Femur (tissue), 1 donor: Measurements from ENCODE around the gene UBAP1L.
"Not testable (repeated sequence)": the region's sequence is repeated elsewhere in the genome, so short reads cannot be mapped to it uniquely, and the experiment has no call there.

Experiments
- DNase-seq: peaks from one replicate; pipeline ENCODE4 v3.0.0-alpha.2; 2017

UBAP1L gene

DNA sequence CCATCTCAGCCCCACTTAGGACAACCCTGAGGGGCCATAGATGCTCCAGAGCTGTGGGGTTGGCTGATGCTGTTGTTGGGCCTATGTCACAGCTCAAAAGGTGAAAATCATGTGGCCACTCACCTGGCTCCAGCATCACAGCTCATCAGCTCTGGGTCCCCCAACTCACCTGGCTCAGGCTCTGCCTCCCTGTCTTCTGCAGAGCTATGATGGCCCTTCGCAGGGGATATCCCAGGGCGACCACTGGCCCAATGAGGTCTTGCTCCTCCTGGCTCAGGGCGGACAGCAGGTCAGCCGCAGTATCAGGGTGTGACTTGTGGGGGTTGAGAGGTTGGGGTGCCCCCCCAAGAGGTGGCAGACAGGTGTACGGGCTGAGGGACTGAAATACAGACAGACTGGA, 15.7 kb downstream of the UBAP1L start:
- no peak for DNase-seq

DNA sequence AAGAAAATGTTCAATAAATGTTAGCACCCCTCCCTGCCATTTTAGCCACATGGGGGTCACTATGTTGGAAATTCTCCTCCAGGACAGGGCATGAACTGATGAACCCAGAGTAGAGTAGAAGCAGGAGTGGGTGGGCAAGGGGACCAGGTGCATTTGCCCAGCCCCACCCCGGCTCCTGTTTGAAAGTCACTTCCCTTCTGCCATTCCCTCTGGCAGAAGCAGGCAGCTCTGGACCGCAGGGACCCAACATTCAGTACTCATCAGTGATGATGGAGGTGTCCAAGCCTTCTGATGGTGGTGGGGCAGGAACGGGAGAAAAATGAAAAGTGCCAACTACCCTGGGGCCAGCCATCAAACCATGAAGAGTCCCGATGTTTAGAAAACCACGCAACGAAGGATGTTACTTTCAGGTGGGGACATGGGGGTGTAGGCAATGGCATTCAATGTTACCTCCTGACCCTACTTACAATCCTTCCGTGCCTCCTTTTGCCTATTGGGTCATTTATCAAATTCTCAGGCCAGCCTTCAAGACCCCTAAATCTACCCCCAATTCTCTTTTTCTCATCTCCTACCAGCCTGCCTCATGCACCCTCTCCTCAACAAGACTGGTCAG, 17.2 kb downstream of the UBAP1L start:
- DNase-seq, result no peak

DNA sequence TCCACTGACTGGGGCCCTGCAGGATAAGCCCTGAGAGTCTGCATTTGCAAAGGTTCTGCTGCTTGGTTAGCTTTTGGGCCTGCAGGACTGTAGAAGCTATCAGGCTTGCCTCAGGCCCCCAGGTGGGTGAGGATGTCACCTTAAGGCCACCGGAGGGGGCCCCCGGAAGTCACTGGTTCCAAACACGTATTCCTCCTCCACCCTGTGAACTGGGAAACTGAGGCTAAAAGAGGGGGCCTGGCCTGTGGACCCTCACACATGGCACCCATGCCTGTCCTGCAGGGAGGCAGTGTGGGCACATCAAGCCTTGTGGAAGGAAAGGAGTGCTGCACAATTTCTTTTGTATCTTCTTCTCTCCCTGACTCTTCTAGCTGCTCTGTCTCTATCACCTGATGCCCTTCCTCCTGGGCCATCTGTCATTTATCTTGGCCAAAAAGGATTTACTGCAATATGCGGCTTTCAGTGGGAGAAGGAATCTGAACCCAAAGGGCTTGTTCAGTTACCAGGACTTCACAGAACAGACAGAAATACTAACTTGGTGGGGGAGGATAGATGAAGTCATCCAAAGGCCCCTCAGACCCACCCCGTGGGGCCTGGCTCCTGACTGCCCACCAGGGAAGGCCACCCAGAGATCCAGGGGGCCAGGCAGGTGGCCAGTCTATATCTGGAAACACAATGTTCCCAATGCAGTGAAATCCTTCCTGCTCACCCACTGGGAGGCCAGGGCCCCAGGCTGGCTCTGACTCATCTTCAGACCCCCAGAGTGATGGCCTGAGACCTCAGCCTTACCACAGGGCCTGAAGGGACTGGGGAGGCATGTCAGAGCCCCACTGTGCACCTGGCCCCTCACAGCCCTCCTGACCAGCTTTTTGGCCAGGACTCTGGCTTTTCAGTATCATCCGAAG, 18.3 kb downstream of the UBAP1L start:
- no peak for DNase-seq

DNA sequence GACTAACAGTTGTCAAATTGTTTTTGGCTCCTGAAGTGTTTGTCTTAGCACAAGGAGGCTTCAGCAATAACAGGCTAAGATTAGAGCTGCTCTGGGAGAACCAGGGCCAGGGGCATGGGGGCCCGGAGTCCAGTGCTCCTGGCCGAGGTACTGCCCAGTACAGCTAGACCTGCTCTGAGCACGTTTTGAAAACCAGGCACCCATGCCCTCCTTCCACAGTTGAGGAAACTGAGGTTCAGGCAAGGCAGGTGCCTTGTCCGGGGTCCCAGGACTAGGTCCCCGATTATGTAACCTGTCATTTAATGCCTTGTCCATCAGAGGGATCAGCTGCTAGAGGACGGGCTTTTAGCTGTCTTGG, 19.3 kb downstream of the UBAP1L start:
- DNase-seq, result no peak

DNA sequence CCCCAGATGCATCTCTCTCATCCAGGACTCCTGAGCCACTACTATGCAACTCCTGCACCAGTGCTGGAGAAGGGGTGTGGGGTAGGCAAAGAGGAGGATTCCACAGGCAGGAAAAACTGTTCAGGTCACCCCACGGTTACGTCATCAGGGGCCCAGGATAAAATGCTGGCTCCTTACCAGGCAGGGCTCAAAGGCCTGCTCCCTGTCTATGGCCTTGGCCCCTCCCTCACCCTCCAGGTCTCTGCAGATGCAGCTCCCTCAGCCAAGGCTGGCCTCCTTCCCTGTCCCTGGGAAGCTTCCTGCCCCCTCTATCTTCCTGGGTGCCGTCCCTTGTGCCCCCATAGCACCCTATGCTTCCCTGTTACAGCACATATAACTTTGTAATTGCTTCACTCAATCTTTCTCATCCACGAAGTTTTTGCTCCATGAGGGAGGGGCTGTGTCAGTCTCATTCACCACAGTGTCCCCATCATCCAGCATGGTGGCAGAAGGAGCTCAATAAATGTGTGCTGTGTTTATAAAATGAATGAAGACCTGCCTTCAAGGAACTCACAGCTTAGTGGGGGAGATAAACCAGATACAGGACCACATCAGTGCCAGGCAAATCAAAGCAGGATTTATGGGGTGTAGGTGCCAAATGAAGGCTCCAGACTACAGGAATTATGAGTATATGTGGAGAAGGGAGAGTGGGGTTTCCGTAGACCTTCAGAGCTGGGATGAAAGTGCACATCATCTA, 19.8 kb downstream of the UBAP1L start:
- no peak for DNase-seq

DNA sequence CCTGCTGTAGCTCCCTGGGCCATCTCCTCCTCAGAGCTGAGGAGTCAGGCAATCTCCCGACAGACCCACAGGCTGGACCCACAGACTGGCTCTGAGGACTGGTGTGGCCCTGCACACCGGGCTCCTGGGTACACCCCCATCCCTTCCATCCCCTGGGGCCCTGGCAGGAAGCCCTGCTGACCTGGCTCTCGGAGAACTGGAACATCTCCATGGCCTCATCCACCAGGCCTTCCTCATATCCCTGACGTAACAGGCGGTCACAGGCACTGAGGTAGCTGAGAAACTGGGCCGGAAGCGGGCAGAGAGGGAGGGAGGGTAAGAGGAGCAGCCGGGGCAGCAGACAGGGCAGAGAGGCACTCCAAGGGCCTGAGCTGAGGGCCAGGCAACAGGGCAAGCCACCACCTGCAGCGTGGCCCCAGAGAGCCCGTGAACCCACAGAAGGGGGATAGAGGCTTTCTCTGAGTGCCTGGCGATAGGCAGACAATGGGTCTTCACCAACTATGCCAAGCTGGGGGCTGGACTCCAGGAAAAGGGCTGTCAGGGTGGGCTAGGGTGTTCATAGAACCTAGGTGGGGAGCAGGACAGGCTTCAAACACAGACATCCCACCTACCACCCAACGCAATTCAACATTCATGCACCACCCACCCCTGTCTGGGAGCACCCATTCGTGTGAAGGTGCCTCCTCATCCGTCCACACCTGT, 20.6 kb downstream of the UBAP1L start:
- DNase-seq, result no peak

DNA sequence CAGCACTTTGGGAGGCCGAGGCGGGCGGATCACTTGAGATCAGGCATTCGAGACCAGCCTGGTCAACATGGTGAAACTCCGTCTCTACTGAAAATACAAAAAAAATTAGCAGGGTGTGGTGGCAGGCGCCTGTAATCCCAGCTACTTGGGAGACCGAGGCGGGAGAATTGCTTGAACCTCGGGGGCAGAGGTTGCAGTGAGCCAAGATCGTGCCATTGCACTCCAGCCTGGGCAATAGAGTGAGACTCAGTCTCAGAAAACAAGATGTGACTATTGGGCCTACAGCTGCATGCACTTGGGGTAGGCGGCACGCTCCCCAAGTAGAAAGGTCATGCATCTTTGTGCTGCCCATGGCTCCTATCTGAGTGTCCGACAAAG, 21.2 kb downstream of the UBAP1L start:
- DNase-seq, result not testable (repeated sequence)

DNA sequence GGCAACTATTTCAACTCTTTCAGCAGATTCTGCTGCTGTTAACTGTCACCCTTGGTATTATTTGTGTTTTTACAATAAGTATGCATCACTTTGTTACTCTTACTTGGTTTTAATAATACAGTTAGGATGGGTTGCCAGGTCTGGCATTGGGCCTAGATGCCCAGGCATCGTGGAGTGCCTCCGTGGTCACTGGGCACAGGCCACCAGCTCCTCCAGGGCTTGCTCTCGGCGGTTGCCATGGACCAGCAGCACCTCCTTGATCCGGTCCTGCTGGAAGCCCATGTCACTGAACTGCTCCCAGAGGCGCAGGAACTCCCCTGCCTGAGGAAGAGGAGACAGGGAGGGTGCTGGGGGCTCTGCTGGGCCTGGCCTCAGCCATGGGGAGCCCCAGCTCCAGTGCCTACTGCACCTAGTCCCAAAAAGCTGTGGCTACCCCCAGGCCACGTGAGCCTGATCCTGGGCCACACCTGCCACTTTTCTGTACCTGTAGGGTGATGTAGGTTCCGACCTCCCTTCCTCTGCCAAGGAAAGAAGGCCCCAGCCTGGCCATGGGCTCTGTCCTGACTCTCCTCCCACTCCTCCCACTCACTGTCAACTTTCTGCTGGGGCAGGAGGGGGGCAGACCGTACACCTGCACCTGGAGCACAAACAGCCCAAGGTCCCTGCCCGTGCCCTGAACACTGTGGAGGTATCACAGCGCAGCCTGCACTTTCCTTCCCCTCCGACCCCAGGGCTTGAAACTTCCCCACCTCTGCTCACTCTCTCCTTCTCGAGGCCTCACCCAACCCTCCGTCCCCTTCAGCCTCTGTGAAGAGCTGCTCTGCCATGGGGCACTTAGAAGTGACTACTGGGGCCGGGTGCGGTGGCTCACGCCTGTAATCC, 21.8 kb downstream of the UBAP1L start:
- DNase-seq, result no peak

DNA sequence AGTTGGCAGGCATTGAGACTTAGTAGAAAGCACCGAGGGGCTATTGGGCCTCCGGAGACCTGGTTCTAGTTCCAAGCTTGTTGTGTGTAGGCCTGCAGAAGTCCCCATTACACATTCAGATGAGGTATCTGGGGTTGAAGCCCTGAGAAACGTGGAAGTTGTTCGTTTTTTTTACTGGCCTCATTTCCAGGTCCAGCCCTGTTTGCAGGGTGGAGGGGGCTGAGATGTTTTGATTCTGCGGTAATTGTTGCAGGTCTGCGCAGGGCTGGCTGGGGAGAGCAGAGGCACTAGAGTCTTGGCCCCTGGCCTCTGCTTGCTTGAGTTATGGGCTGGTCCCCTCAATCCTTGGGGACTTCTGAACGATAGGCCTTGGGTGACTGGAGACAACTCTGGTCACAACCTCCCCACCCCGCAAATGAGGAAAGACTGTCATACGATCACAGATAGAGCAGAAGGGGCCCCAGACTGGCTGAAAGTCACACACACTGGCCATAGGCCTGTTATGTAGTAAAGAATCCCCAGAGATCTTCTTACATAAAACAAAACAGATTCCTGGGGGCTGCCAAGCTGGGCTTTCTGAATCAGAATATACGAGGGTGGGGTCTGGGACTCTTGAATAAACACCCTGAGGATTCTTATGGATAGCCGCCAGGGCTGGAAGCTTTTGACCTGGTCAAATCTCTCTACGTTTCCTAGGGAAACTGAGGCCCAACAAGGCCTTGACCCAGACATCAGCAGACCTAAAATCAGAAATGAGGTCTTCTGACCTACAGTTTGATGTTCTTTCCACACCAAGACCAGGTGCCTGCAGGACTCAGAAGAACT, 22.8 kb downstream of the UBAP1L start:
- DNase-seq, result no peak

DNA sequence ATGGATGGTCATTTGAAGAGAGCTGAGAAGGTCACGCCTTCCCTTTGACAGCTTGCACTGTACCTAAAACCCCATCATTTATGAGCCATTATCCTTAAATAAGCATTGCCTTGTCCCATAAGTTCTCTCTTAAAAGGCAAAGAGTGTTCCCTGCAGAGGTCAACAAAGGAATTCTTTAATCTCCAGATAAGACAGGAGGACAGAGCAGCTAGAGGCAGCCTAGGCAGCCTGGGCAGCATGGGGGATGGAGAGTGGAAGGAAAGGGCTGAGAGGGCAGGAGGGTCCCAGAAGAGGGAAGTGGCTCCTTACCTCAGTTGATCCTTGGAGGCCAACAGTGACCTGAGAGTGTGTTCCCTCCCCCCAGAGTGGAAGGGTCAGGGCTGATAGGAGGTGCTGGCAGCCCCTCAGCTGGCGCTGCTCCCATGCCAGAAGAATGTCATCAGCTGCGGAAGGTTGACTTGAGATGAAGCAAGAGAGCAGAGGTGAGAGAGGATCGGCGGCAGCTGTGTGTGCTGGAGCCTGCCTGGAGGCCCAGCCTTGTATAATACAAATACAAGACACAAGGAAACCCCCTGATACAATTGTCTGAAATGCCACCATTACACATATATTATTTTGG, 25.7 kb downstream of the UBAP1L start:
- DNase-seq, result no peak

DNA sequence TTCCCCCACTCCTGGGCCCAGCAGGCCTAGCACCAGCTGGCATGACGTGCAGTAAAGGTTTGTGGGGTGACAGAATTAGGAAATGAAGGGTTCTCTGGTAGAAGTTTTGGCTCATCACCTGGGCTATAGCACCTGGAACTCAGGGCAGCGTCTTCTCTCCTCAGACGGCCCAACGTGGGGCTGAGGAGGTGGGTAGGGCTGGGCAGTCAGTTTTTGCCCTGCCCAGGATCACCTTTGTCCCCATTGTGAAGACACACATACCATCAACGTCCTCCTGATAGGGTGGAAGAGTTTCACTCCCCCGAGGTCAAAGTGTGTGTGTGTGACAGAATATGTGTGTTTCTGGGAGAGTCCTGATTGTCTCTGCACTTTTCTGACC, 26.4 kb downstream of the UBAP1L start:
- DNase-seq, result no peak

DNA sequence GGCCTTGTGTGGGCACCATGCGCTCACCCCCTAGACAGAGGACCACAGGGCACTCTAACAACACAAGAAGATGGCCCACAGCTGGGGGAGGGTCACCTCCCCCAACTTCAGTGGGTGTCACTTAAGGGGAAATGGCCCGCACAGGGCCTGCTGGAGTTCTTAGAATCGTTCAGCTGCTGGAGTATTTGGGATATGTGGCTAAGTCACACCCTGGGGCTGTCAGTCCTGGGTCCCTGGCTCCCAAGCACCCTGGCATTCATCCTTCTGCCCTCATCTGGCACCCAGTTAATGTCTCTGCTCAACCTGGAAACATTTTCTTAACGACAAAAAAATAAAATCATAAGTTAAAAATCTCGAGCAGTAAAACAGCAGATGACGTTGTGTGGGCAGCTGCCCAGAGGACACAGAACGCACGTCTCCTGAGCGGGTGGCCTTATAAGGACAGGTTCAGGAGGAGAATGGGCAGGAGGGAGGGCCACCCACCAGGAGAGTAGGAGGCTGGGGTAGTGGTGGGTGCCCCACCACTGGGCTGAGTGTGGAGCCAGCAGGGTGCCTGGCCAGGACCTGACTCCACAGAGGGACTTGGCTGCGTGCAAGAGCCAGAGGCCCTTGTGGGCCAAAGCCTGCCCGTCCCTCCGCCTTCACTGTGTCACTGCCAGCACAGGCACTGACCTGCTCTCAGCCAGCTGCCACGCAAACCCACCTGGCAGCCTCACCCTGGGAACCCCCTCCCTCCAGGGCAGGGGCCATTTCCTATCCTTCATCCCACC, 26.9 kb downstream of the UBAP1L start:
- DNase-seq, result peak; percentile 59

DNA sequence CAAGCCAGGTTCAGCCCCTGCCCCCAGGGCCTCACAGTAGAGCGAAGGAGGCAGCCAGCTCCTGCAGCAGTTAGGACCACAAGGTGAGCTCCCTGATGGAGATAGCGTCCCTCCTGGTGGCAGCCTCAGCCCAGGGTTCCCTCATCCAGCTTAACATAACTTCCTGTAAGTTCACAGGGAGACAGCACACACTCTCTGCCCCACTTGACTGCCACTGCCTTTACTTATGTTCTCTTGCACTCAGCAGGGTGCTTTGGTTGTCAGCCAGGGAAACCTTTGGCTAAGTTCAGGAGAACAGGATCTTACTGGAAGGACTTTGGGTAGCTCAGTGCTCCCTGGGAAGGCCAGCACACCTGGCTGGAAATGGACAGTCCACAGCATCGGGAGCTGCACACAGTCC, 27.6 kb downstream of the UBAP1L start:
- no peak for DNase-seq

DNA sequence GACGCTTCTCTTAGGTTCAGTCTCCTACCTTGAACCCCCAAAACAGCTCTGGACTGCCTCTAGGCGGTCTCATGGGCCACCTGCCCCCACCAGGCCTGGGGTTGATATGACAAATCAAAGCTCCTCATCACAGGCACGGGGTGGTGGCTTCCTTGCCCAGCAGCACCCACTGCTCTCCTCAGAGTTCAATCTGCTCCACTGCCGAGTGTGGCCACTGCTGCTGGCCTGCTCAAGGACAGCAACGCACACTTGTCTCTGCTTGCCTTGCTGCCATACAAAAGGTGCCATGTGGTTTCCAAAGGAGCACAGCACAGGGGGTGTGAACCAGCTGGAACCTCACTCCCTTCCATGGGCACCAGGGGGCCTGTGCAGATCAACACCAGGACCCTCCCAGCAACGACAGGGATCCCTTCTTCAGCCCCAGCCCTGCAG, 28.3 kb downstream of the UBAP1L start:
- DNase-seq, result no peak

DNA sequence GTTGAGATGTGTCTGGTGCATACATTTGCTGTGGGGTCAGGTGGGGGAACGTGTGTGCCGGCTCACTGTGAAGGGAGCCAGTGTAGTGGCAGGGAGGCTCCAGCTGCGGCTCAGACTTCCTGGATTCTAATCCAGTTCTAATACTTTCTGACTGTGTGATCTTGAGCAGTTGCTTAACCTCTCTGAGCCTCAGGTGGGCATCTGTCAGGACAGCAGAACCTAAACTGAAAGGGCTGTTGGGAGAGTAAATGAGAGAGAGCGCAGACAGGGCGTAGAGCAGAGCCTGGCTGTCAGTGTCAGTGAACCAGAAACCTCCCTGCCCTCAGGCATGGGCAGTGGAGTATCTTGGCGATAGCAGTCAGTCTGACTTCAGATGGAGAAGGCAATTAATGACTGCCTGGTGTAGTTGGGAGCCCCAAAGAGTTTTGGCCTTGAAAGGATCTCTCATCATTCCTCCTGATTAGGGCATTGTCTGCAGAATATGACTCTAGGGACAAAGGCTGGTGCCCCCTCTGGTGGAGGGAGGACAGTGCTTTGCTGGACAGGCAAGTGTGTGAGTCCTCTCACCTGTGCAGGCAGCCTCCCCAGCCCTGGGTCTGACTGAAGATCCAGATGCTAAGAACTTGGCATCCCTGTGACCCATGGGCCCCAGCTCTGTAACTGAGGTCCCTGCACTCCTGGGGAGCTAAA, 28.9 kb downstream of the UBAP1L start:
- no peak for DNase-seq

DNA sequence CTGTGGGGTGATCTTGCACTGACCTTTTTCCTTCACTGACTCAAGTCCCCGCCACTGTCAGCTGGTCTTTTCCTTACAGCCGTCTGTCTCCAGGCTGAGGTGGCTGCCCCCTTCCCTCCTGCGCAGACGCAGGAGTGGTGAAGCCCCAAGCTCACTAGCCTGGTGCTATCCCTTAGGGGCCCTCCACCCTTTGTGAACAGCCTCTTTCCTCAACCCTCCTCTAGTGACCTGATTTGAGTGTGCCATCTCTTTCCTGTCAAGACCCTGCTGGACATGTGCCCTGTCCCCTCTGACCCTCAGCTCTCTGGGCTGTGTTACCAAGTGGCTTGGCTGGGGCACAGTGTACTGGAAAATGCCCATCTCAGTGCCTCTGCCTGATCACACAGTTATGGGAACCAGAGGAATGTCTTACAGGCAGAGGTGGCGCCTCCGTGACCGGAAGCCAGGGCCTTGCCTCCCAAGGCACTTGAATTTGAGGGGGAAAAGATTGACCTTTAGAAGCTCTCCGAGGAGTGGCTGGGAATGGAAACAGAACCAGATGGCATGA, 29.7 kb downstream of the UBAP1L start:
- no peak for DNase-seq

DNA sequence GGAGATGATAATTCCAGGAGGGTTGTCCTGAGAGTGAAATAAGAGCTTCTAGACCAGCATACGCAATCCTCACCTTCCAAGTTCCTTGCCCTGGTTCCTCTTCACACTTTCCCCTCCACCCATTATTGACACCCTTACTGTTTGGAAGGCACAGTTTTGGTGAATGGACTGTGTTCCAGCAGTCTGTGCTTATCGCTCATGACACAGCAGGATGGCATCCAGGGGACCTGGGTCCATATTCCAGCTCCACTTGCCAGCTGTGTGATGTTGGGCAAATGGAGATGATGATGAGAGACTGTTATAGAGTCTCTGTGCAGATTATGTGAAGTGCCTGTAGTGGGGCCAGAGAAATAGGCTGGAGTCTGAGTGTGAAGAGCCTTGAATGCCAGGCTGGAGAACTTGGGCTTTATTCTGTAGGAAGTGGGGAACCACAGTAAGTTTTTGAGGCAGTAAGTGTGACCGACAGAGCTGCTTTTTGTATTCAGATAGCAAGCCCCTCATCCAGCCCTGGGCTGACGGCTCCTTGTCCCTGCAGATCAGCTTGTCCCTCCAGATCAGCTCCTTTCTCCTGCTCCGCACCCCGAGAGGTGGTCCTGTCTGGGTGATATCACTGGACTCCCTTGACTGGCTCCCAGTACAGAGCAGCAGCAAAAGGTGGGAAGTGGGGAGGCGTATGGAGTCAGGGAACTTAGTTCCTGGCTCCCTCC, 30.3 kb downstream of the UBAP1L start:
- DNase-seq, result no peak

DNA sequence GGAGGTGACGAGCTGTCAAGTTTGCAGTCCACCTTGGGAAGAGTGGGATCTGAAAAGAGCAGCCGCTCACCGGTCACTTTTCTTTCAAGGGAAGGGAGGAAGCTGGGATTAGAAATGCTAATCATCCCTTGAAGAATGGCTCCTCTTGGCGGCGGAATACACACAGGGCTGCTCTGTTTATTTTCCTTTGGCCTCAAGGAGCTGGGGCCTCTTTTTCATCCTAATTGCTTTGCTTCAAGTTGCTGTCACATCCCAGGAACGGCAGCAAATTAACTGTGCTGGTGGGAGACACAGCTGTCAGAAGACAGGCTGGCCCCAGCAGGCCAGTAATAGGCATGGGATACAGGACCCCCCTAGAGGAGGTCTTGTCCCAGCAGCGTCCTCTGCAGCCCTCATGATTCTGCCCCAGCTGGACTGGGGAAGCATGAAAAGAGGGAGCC, 31.7 kb downstream of the UBAP1L start:
- no peak for DNase-seq
